GM23248 (cell line): ENCODE measurements around the gene JAM2.

Source experiments
- EZH2 ChIP-seq: fragments of 200-600 bp; sonication (generic); IDR thresholded peaks from 2 replicates; pipeline ENCODE4 v1.6.1; 2018; ENCODE audit warnings: antibody characterized with exemption, mild to moderate bottlenecking; ENCODE audit not compliant: insufficient read depth, poor library complexity, severe bottlenecking
- EZH2phosphoT487 ChIP-seq: fragments of 200-600 bp; sonication (generic); IDR thresholded peaks from 2 replicates; pipeline ENCODE4 v1.6.1; 2018; ENCODE audit warnings: antibody characterized with exemption, moderate library complexity, mild to moderate bottlenecking, low read depth; ENCODE audit not compliant: insufficient read depth

- no peak for TF ChIP-seq EZH2
- TF ChIP-seq EZH2phosphoT487: no peak
Observed at GRCh38 chr21:25676451-25676850, 37.4 kb downstream of the JAM2 start.
